HG02678 (cell line): Measurements from ENCODE around the gene C1orf21.
"Not testable (repeated sequence)": the region's sequence is repeated elsewhere in the genome, so short reads cannot be mapped to it uniquely, and the experiment has no call there.

ENCODE experiments used
- ATAC-seq: cut with Tn5 transposase; IDR thresholded peaks from one replicate; pipeline ENCODE4 v1.9.1; 2021; ENCODE audit warnings: mild to moderate bottlenecking, moderate library complexity; ENCODE audit not compliant: unreplicated experiment

C1orf21 gene

GRCh38 chr1:184595596-184595995 lies 208.8 kb downstream of the C1orf21 start:
- no peak for ATAC-seq

GRCh38 chr1:184596950-184597645 lies 210.3 kb downstream of the C1orf21 start:
- no peak for ATAC-seq

GRCh38 chr1:184597650-184598357 lies 211.0 kb downstream of the C1orf21 start:
- no peak for ATAC-seq

- ATAC-seq = no peak
These were observed 211.8 kb downstream of the C1orf21 start for GRCh38 chr1:184598403-184599193.

GRCh38 chr1:184604152-184604900 lies 217.5 kb downstream of the C1orf21 start:
- ATAC-seq = no peak

GRCh38 chr1:184605941-184606340 lies 219.1 kb downstream of the C1orf21 start:
- ATAC-seq = no peak

- ATAC-seq = no peak
These were observed 220.0 kb downstream of the C1orf21 start for GRCh38 chr1:184606786-184607185.

GRCh38 chr1:184608581-184608980 lies 221.8 kb downstream of the C1orf21 start:
- no peak for ATAC-seq

GRCh38 chr1:184608990-184609389 lies 222.2 kb downstream of the C1orf21 start:
- no peak for ATAC-seq

GRCh38 chr1:184610876-184611595 lies 224.2 kb downstream of the C1orf21 start:
- ATAC-seq = no peak

- ATAC-seq = not testable (repeated sequence)
These were observed 225.4 kb downstream of the C1orf21 start for GRCh38 chr1:184612229-184612628.

- ATAC-seq = no peak
These were observed 227.8 kb downstream of the C1orf21 start for GRCh38 chr1:184614667-184615066.

- no peak for ATAC-seq
These were observed 228.5 kb downstream of the C1orf21 start for GRCh38 chr1:184615301-184615700.

- no peak for ATAC-seq
These were observed 229.7 kb downstream of the C1orf21 start for GRCh38 chr1:184616504-184616903.

GRCh38 chr1:184617433-184618029 lies 230.7 kb downstream of the C1orf21 start:
- no peak for ATAC-seq

- ATAC-seq = no peak
These were observed 232.0 kb downstream of the C1orf21 start for GRCh38 chr1:184618851-184619250.

- ATAC-seq = no peak
These were observed 233.6 kb downstream of the C1orf21 start for GRCh38 chr1:184620469-184620868.

- ATAC-seq = no peak
These were observed 234.4 kb downstream of the C1orf21 start for GRCh38 chr1:184621260-184621659.

- no peak for ATAC-seq
These were observed 235.5 kb downstream of the C1orf21 start for GRCh38 chr1:184622136-184622823.
